Cerebellar nuclear complex (tissue), 1 donor: ENCODE results near the gene OSBPL5.

Experiments
- DNase-seq, 2 experiments: peaks; one replicate each; lab custom pipeline; 2025; lab: John Stamatoyannopoulos, UW

Gene OSBPL5

DNA sequence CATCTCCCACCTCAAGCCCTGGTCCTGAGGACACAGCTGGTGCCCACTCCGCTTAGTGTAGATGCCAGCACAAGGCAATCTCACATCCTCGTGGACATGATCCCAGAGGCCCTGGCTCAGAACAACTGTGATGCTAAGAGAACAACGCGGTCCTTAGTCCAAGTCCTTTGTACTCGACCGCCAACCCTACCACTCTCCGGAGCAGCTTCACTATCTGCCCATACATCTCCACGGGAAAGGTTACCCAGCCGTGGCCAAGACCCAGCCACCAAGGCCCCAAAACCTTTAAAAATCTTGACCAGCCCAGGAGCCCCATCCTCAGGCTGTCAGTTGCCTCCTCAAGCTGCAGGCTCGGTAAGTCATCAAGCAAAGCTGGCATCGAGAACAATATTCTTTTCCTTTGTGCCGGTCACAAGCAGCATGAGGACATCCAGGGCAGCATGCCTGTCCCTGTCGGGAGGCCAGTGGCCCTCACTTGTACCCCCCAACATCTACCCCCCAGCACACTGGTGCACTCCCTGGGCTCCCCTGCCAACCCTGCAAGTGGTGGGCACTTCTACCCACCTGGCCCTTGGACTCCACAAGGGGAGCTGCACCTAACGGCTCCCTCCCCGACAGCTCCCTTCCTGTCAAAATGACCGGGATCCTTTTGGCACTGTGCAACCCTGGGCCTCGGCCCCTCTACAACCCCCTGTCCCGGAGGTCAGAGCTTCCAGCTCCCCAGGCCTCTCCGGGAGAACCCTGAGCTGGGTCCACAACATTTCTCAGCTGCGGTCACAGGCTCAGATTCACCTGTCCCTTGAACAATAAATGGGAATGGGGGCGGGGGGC lies 2.5 kb downstream of the OSBPL5 start:
- no peak for DNase-seq

DNA sequence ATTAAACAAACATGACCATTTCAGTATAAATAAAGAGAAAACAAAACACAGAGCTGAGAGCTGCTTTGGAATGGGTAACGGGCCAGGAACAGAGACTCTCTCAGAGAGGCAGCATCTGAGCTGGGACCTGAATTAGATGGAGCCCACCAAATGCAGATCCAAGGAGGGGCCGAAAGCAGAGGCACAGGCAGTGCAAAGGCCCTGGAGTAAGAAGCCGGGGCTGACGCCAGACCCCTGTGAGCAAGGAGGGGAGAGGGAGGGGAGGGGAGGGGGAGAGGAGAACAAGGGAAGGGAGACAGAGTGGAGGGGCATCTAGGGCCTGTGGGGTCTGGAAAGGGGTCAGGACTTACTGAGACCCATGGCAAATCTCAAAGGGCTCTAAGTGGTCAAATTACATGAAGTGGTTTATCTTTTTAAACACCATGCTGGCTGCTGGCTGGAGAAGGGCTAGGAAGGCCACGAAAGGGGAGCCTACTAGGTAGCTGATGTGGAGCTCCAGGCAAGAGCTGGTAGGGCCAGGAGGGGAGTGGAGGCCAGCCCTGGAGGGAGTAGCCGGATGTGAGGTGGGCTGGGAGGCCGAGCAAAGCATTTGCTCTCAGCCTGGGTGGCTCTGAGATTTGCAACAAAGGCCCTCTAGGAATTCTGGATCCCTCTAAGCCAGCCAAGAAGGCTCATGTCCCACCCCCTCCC lies 3.2 kb downstream of the OSBPL5 start:
- DNase-seq: no peak

DNA sequence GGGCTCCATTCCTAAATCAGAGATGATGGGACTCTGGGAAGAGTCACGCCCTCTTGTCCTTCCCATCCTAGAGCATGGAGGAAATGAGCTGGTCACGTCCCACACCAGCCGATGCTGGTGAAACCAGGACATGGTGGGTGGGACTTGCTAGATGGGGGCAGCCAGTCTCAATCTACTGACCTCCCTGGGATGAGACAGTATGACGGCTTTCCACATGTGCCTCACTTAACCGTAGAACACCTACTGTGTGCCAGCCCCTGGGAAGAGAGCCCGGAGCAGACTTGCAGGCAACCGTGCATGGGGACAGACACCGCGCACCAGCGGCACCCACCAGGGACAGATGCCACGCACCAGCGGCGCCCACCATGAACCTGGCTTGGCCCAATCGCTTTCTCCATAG lies 3.8 kb downstream of the OSBPL5 start:
- no peak for DNase-seq

DNA sequence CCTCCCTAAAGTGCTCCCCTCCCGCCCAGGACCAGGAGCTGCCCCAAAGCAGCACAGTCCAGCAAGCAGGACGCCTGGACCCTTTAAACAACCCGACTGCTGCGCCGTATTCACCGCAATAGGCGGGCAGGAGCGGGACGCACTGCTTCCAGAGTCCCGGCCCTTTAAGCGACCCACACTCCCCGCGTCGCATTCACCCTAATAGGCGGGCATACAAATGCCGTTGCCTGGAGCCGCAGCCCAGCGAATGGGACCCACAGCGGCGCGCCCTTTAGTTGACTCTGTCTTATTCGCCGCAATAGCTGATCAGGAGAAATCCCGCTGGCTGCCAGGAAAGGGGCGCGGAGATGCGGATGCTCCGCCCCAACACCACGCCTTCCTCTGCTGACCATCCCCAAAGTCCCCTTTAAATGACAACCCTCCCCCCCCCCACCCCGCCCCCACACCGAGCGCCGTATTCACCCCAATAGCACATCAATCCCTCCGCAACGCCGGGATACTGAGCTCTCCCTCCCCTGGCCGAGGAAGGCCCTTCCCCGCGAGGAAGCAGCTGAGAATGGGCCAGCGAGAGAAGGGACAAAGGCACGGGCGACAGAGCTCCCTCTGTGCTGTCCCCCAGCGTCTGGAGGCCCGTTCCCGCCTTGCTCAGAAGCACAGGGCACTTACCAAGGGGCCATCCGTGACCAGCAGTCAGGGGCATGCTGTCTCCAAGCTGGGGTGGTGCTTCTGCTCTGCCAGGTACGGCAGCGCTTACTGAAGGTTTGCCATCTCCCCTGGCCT lies 4.7 kb downstream of the OSBPL5 start:
- peak in 1 of 2 experiments; percentile 22 for DNase-seq

DNA sequence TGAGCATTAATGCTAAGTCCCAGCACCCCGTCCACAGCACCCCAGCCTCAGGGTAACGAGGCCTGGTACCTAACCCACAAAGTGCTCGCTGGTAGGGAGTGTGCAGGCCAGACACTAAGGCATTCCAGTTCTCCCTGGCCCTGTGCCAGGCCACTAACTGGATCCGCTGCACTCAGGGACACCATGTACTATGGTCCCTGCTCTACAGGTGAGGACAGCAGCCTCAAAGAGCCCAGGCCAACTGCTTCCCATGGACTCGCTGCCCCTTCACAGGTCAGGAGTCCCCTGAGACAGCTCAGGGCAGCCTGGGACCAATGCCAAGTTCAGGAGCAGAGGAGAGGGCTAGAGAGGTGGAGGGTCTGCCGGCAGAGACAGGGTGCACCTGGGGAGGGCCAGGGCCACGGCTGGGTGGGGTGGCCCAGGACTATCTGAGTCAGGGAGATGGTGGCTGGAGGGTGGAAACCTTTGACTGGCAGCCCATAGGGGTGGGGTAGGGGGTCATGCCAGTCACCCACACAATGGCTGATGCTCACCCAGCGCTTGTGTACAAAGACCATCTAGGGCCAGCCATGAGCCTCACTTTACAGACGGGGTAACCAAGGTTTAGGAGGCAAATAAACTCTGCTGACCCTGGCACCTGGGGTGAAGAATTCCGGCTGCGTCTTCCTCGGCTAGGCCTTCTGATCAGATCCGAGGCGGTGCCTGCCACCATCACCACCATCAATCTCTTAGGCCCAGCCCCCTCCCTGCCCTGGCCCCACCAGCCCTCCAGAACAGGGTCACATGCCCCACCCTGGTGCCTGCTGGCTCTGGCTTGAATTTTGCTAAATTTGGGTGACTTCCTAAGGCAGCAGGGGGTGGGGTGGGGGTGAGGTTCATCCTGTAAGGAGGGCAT lies 5.6 kb downstream of the OSBPL5 start:
- DNase-seq: no peak

DNA sequence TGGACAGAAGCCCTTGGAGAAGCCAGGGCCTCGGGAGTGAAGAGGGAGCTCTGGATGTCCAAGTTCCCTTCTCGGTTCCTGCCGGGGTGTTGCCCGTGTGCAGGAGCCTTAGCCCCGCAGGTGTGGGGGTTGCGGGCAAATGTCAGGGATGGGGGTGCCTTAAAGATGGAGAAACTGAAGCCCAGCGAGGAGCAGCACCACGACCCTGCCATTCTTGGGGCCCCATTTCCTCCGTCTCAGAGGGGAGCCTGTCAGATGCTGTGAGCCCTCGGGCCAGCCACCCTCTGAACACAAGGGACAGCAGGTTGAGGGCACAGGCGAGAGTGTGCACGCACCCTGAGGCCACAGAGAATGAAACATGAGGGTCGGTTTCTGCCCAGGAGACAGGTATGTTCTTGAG lies 6.3 kb downstream of the OSBPL5 start:
- DNase-seq: no peak

DNA sequence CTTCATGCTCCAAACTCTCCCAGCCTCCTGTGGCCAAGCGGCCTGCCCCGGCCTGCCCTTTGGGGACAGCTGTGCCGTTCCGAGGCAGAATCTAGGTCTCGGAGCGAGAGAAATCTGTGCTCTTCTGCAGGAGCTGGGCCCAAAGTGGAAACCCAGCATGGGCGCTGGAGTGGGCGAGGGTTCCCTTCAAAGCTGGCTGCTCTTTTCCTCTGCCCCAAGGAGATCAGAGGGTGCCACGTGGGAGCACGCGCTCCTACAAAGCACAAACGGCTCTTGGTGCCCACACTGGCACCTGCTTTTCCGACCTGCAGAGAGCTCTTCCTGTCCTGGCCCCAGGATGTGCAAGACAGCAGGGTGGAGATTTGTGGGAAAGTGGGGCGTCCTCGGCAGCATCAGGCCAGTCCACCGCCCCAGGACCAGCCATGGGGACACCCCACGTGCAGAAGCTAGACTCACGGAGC lies 6.9 kb downstream of the OSBPL5 start:
- DNase-seq: no peak

DNA sequence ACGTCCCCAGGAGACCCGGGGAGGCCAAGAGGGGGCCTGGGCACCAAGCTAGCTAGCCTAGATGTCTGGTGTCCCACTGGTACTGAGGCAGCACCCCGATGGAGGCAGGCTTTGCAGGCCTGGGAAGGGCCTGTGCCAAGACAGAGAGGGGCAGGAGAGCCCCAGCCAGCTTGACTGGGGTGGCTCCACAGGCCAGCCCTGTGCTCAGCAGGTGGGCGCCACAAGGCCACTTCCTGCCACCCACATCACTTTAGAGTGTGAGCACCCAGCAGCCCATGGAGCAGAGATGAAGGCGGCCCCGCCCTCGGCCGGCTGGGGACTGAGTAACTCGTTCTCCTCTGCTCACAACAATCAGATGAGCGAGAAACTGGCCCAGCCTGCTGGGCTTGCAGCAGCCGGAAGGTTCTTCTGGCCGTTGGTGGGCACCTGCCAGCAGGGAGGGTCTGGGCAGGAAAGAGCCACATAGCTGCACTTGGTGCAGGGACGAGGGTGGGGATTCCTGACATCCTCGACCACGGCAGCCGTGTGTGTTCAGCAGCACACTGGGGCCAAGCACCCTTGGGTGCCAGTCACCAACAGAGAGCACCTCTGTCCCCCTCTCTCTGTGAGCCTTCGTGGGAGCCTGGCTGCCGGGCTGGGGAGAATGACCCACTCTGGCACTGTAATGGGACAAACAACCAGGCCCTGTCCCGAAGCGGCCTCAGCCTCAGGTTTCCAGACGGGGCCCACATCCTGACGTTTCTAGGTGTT lies 7.6 kb downstream of the OSBPL5 start:
- no peak for DNase-seq

DNA sequence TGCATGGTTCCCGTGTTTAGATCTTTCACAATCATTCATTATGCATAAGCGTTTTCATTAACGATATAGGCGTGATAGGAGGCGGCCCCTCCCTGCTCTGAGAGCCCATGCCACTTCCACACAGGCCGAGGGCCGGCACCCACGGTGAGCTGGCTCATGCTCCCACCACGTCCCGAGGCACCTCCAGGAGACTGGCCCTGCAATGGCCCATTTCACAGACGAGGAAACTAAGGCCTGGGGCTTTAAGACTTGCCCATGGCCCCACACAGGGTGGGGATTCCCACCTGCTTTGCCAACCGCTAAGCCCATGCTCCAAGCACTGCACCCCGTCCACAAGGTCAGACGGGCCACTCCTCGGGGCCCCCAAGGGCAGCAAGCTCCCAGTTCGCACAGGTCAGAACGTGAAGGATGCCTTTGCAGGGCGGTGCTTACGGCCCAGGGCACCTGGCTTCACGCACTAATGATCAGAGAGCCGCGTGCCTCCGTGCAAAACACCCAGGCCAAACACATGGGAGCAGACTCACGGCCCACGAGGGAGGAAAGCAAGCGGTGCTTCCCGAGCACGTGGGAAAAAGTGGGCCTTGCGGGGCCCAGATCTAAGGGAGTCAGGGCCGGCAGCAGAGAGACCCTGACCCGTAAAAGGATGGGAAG lies 8.3 kb downstream of the OSBPL5 start:
- DNase-seq: no peak

DNA sequence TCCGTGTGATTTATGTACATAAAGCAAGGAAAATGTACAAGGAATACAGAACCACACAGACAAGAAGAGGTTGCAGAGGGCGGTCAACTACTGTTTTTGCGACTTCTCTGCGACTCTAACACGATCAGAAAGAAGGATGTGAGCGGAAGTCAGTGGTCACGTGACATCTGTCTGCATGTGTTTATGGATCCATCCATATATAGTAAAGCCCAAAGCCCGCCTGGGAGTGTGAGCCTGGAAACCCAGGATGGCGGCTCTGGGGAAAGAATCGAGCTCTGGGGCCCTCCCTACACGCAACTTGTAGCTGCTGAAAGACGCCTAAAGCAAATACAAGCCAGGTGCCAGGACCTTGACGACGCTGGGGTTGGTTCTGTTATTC lies 8.8 kb downstream of the OSBPL5 start:
- no peak for DNase-seq

DNA sequence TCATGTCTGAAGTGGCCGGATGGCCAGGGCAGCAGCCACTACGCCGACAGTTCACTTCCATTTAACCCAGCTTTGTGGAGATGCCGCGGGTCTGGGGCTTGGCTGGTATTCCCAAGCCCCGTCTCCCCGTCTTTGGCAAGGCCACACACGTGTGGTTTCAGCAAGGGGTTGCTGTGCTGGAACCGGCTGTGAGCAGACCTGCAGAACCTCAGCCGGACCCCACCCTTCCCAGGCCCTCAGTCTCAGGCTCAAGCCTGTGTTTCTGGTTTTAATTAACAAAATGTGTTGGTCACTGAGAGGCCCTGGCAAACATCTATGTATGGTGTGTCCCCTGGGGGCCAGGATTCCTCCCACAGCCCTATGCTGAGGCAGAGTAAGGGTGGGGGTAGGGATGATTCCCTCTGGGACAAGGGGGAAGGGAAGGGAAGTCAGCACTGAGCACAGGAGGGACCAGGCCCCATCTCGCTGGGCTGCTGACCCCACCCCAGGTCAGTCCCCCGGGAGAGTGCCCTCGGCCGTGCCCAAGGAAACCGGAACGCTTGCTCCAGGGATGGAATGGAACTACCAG lies 9.3 kb downstream of the OSBPL5 start:
- DNase-seq: no peak

DNA sequence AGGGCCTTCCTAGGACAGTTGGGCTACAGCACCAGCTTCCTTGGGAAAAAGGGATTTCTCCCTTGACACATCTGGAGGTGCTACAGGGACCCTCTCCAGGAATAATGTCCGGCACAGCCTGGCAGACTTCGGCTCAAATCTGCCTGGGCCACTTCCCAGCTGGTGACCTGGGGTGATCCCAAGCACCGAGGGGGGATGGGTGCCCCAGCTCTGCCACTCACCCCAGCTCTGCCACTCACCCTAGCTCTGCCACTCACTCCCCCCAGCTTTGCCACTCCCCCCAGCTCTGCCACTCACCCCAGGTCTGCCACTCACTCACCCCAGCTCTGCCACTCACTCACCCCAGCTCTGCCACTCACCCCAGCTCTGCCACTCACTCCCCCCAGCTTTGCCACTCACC lies 9.9 kb downstream of the OSBPL5 start:
- DNase-seq: no peak

DNA sequence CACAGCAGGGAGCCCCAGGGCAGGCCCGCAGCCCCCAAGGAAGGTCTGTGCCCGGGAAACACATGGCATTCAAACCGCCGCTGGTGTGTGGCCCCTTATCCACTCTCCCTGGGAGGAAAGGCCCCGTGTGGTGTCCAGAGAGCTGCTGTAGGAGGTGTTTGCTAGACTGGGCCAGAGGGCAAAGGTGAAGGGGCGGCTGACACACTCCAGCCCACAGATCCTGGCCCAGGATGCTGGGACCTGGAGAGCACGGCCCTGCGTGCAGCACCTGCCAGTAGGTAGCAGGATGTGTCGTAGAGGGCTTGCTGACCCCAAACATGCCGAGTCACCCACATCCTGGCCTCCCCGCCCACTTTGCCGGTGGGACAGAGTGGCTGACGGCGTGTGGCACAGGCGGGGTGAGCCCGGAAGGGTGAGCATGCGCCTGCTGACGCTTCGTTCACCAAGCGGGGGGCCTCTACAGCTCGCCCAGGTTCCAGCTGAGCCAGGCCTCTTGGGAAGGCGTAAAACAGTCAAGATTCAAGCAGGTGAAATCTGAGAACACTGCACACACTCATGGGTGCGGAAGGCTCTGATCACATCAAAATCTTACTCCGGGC lies 11.0 kb downstream of the OSBPL5 start:
- DNase-seq: no peak

DNA sequence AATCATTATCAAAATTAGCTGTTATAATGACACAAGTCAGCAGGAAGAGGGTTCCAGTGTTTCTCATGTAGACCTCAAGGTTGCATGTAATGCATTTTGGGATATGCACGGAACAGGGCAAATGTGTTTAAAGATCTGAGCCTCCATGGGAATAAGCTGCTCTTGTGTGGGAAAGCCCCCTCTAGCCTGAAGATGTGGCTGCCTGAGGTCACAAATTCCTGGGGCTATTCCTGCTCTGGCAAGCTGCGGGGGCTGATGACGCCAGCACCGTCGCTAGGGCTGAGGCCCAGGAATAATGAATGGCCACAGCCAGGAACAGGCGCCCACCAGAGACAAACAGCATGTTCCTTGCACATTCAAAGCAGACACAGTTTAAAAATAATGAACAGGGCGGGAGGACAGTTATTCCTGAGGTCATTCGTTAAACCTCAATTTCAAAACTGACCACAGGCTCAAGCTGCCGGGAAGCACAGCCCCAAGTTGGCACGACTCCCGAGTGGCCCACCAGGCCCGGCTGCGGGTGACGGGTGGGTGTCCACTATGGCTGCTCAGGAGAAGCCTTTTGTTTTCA lies 11.7 kb downstream of the OSBPL5 start:
- no peak for DNase-seq

DNA sequence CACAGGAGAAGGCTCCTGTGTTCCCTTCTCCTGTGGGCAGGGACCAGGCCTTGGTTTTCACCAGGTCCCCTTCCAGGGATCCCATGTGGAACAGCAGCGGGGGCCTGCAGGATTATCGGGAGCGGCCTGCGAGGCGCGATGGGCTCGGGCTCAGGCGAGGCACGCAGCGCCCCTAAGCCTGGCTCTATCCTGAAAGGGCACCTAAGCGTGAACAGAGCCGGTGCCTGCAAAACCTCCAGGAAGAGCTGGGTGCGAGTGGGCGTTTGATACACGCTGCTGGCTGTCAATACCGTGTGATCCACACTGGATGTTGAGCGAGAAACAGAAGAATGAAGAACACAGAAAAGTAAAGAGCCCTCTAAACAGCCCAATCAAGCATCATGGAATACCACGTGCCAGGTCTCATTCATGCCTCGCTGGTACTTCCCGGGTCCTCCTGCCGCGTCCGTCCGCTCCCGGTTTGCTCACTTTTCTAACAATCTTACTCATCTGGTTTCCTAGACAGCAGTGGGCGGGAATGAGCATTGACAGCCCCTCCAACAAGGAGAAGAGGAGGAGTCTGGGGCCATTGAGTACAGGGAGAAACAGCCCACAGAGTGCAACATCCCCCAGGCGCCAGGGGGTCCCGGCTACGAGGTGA lies 12.5 kb downstream of the OSBPL5 start:
- no peak for DNase-seq

DNA sequence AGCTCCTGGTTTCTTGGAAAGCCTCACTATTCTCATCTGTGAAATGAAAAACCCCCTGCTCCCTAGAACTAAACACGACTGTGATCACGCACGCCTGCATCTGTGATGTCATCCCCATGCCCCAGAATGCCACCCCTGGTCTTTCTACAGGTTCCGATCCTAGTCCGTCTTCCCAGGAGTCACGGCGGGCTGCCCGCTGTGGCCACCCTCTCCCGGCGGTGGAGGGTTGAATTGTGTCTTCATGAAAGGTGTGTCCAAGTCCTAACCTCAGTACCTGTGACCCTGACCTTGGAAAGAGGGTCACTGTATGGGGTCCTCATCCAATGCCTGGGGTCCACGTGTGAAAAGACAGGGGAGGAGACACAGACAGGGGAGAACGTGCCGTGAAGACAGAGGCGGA lies 14.4 kb downstream of the OSBPL5 start:
- DNase-seq: no peak

DNA sequence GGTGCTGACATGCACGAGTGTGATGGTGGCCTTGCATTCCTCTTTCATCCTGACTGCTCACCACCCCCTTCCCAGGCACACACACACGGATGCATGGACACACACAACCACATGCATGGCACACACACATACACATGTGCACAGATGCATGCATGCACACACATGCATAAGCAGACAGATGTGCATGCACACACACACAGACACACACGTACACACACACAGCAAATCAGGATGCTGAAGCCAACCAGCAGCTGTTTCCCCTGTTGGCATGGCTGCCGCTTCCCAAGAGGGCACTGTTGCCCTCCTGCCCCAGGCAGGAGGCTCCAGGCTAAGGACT lies 15.3 kb downstream of the OSBPL5 start:
- DNase-seq: no peak

DNA sequence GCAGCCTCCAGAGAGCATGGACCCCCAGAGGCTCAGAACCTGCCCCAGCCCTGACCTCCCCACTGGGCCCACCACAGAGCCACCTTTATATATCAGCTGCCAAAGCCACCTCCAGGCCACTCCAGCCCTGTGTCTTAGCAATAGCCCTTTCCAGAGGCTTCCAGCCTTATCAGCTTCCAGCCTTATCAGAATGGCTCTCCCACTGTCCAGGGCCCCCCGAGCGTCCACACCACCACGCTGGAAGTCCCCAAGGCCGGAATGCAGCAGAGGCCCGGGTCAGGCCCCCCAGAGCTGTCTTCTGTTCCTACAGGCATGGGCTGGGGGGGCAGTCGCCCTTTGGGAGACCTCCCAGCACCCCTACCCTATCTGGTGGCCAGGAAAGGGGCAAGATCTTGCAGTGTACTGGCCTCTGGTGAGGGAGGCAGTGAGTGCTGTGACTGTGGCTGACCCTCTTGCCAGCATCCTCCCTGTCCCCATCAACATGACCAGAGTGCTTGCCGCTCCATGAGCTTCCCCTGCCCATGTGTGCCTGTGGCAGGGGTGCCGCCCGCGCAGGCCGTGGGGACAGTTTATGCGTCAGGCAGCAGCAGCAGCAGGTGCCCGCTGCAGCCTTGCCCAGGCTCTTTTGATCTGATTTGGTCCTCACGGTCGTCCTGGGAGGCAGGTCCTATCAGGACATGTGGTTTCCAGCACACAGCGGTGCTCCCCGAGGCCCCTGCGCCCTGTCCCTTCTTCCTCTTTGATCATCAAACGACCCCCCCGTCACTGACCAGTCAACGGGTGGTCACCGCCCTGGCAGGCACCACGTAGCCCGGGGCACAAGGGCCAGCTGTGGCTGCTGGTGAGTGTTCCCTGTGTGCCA lies 15.9 kb downstream of the OSBPL5 start:
- DNase-seq: no peak
